ENCODE data around the gene ADAMTSL5. TPM values are rescaled to one million over a fixed set of nuclear protein-coding genes. Genes with fewer than 3 reads are reported as not detected.

The ADAMTSL5 gene
- total and polyA plus RNA-seq, 4 donors = 0.40 to 1.6 (median 0.91) TPM

DNA sequence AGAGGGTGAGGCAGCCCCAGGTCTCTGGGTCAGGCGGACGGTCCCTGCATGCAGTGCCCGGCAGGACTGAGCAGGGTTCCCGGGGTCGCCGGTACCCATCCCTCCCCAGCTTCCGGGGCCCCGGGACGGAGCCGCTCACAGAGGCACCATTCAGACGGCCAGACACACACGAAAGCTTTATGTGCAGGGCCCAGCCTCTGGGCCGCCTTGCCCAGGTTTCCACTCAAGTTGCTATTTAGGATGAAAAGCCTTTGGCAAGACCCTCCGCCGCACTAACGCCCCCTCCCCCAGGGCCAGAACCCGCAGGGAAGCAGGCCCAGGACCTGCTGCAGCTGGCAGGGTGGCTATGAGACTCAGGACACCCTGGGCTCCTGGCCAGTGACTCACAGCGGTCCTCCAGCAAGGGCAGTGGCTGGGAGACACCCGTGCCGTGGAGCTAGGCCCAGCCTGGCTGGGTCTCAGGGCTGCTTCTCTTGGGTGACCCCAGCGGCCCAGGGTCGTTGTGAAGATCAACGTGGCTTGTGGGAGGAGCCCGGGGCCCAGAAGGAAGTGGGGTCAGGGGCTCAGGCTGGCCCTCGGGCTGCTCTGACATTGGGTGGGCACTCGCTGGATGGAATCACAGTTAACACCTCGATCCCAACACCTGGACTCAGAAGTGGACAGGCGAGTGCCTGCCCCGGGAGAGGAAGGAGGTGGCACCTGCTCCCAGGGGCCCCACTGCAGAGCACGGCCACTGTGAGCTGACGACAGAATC lies 38.6 kb downstream of the ADAMTSL5 start:
- peaks cover 86% of the 10 kb centered on the region for H3K4me1 ChIP-seq (ENCODE audit: control insufficient read depth, insufficient read depth, low read length)
- WGBS (ENCODE audit: insufficient coverage) = 41% methylated on average over 27 of the region's 31 CpGs
- H3K27me3 ChIP-seq (ENCODE audit: control insufficient read depth, insufficient read depth, low read length) = peaks cover 16% of the 10 kb centered on the region
- H3K36me3 ChIP-seq (ENCODE audit: control insufficient read depth, insufficient read depth, low read length) = peaks cover 73% of the 10 kb centered on the region
- peak in 2 of 6 donors; percentile 70 to 86 for DNase-seq (ENCODE audit: low read depth in 4 of 6, low spot score in 6 of 6)
- peak overlapping the region; percentile 75 for H3K27ac ChIP-seq (ENCODE audit: low read depth, low read length)
- no peaks in the 10 kb centered on the region for H3K9me3 ChIP-seq (ENCODE audit: control insufficient read depth, insufficient read depth, low read length)
- H3K4me3 ChIP-seq (ENCODE audit: low read depth, low read length) = no peak overlapping the region

DNA sequence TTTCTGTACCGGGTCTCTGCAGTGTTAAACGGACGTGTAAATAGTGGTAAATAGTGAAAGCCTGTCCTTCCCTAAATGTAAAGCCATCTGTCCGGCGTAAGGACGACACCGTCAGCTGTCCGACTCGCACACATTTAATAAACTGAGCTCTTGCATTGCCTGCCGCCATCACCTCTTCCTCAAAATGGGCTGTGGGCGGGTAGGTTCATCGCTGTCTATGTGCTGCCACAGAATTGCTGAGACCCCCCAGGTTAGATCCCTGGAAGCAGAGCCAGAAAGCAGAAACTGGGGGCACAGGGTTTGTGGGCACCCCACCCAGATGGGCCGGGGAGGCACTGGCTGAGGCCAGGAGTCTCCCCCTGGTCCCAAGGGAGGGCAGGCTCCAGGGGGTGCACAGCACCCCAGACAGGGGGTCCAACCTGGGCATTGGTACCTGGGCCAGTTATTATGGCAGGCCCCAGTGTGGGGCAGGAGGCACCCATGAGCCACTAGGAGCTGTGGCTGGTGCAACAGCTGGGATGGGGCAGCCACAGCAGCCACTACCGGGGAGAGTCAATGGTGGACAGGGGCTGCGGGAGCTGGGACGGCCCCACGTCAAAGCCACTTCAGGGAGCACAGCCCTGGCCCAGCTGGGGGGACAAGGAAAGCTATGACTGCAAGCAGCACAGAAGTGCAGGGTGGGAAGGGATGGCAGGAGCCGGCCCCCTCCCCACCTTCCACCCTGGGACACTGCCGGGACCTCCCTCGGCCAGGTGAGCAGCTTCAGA lies 39.6 kb downstream of the ADAMTSL5 start:
- Histone ChIP-seq H3K27me3 (ENCODE audit: control insufficient read depth, insufficient read depth, low read length) (peaks cover 17% of the 10 kb centered on the region), H3K27ac (ENCODE audit: low read depth, low read length) (peak overlapping the region; percentile 75), H3K9me3 (ENCODE audit: control insufficient read depth, insufficient read depth, low read length) (no peaks in the 10 kb centered on the region), H3K4me1 (ENCODE audit: control insufficient read depth, insufficient read depth, low read length) (peaks cover 84% of the 10 kb centered on the region), H3K36me3 (ENCODE audit: control insufficient read depth, insufficient read depth, low read length) (peaks cover 79% of the 10 kb centered on the region), H3K4me3 (ENCODE audit: low read depth, low read length) (no peak overlapping the region)
- DNase-seq (ENCODE audit: low read depth in 4 of 6, low spot score in 6 of 6) = peak in 2 of 6 donors; percentile 52 to 55
- 37% methylated on average over 17 of the region's 20 CpGs for WGBS (ENCODE audit: insufficient coverage)

GRCh38 chr19:1472231-1473084 lies 40.4 kb downstream of the ADAMTSL5 start:
- H3K27ac ChIP-seq (ENCODE audit: low read depth, low read length) = peak overlapping the region; percentile 75
- WGBS (ENCODE audit: insufficient coverage) = 47% methylated on average over 30 of the region's 44 CpGs
- peaks cover 87% of the 10 kb centered on the region for H3K36me3 ChIP-seq (ENCODE audit: control insufficient read depth, insufficient read depth, low read length)
- no peaks in the 10 kb centered on the region for H3K9me3 ChIP-seq (ENCODE audit: control insufficient read depth, insufficient read depth, low read length)
- no peak overlapping the region for H3K4me3 ChIP-seq (ENCODE audit: low read depth, low read length)
- H3K4me1 ChIP-seq (ENCODE audit: control insufficient read depth, insufficient read depth, low read length) = peaks cover 80% of the 10 kb centered on the region
- H3K27me3 ChIP-seq (ENCODE audit: control insufficient read depth, insufficient read depth, low read length) = peaks cover 19% of the 10 kb centered on the region
- peak in 2 of 6 donors; percentile 21 to 41 for DNase-seq (ENCODE audit: low read depth in 4 of 6, low spot score in 6 of 6)

GRCh38 chr19:1471515-1472160 lies 41.2 kb downstream of the ADAMTSL5 start:
- H3K4me1 ChIP-seq (ENCODE audit: control insufficient read depth, insufficient read depth, low read length) = peaks cover 79% of the 10 kb centered on the region
- DNase-seq (ENCODE audit: low read depth in 4 of 6, low spot score in 6 of 6) = peak in 2 of 6 donors; percentile 43 to 62
- peaks cover 91% of the 10 kb centered on the region for H3K36me3 ChIP-seq (ENCODE audit: control insufficient read depth, insufficient read depth, low read length)
- 44% methylated on average over 20 of the region's 24 CpGs for WGBS (ENCODE audit: insufficient coverage)
- peaks cover 21% of the 10 kb centered on the region for H3K27me3 ChIP-seq (ENCODE audit: control insufficient read depth, insufficient read depth, low read length)
- H3K27ac ChIP-seq (ENCODE audit: low read depth, low read length) = peak overlapping the region; percentile 75
- no peak overlapping the region for H3K4me3 ChIP-seq (ENCODE audit: low read depth, low read length)
- no peaks in the 10 kb centered on the region for H3K9me3 ChIP-seq (ENCODE audit: control insufficient read depth, insufficient read depth, low read length)

GRCh38 chr19:1471010-1471514 lies 41.8 kb downstream of the ADAMTSL5 start:
- Histone ChIP-seq H3K27ac (ENCODE audit: low read depth, low read length) (peak overlapping the region; percentile 33), H3K36me3 (ENCODE audit: control insufficient read depth, insufficient read depth, low read length) (peaks cover 91% of the 10 kb centered on the region), H3K4me1 (ENCODE audit: control insufficient read depth, insufficient read depth, low read length) (peaks cover 77% of the 10 kb centered on the region), H3K4me3 (ENCODE audit: low read depth, low read length) (no peak overlapping the region), H3K27me3 (ENCODE audit: control insufficient read depth, insufficient read depth, low read length) (peaks cover 24% of the 10 kb centered on the region), H3K9me3 (ENCODE audit: control insufficient read depth, insufficient read depth, low read length) (no peaks in the 10 kb centered on the region)
- peak in 2 of 6 donors; percentile 18 to 57 for DNase-seq (ENCODE audit: low read depth in 4 of 6, low spot score in 6 of 6)
- WGBS (ENCODE audit: insufficient coverage) = 29% methylated on average over 28 of the region's 28 CpGs

DNA sequence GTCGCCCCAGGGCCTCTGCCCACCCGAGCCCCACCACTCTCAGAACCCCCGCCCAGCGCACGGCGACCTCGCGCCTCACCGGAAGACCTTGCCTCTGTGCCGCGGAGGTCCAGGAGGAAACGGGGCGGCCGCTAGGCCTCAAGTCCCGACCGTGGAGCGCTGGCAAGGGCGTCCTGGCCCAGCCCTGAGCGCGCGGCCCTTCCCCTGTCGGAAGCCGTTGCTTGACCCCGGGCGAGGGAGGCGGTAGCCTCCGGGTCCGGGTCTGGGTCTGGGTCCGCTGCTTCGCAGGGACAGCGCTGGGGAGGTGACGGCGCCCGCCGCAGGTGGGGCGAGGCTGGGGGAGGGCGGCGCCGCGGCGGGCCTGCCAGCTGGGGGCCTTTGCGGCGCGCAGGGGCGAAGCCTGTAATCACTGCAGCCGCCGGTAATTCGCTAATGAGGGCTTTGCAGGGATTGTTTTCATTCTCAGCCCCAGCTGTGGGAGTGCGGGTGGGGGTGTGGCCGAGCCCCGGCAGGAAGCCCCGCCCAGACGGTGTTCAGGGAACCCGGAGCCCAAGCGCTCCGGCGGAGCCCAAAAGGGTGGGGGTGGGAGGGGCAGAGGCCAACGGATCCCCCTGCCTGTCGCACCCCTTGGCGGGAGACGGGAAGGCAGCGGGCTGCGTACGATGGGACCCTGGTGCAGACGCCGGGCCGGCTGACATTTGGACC lies 42.4 kb downstream of the ADAMTSL5 start:
- Histone ChIP-seq H3K27ac (ENCODE audit: low read depth, low read length) (peak overlapping the region; percentile 33), H3K36me3 (ENCODE audit: control insufficient read depth, insufficient read depth, low read length) (peaks cover 91% of the 10 kb centered on the region), H3K4me1 (ENCODE audit: control insufficient read depth, insufficient read depth, low read length) (peaks cover 74% of the 10 kb centered on the region), H3K4me3 (ENCODE audit: low read depth, low read length) (peak overlapping the region; percentile 12), H3K9me3 (ENCODE audit: control insufficient read depth, insufficient read depth, low read length) (no peaks in the 10 kb centered on the region), H3K27me3 (ENCODE audit: control insufficient read depth, insufficient read depth, low read length) (peaks cover 24% of the 10 kb centered on the region)
- 20% methylated on average over 67 of the region's 67 CpGs for WGBS (ENCODE audit: insufficient coverage)
- peak in 2 of 6 donors; percentile 43 to 73 for DNase-seq (ENCODE audit: low read depth in 4 of 6, low spot score in 6 of 6)

DNA sequence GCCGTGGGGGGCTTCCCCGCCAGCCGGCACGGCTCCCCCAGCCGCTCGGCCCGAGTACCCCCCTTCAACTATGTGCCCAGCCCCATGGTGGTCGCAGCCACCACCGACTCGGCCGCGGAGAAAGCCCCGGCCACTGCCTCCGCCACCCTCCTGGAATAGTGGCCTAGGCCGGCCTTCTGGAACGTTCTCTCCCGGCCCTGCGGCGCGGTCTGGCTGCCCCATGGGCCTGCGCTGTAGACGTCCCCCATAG lies 42.8 kb downstream of the ADAMTSL5 start:
- Histone ChIP-seq H3K4me3 (ENCODE audit: low read depth, low read length) (peak overlapping the region; percentile 12), H3K27ac (ENCODE audit: low read depth, low read length) (no peak overlapping the region), H3K27me3 (ENCODE audit: control insufficient read depth, insufficient read depth, low read length) (peaks cover 24% of the 10 kb centered on the region), H3K9me3 (ENCODE audit: control insufficient read depth, insufficient read depth, low read length) (no peaks in the 10 kb centered on the region), H3K36me3 (ENCODE audit: control insufficient read depth, insufficient read depth, low read length) (peaks cover 91% of the 10 kb centered on the region), H3K4me1 (ENCODE audit: control insufficient read depth, insufficient read depth, low read length) (peaks cover 70% of the 10 kb centered on the region)
- no peak for DNase-seq (ENCODE audit: low read depth in 4 of 6, low spot score in 6 of 6)
- WGBS (ENCODE audit: insufficient coverage) = 40% methylated on average over 21 of the region's 22 CpGs

DNA sequence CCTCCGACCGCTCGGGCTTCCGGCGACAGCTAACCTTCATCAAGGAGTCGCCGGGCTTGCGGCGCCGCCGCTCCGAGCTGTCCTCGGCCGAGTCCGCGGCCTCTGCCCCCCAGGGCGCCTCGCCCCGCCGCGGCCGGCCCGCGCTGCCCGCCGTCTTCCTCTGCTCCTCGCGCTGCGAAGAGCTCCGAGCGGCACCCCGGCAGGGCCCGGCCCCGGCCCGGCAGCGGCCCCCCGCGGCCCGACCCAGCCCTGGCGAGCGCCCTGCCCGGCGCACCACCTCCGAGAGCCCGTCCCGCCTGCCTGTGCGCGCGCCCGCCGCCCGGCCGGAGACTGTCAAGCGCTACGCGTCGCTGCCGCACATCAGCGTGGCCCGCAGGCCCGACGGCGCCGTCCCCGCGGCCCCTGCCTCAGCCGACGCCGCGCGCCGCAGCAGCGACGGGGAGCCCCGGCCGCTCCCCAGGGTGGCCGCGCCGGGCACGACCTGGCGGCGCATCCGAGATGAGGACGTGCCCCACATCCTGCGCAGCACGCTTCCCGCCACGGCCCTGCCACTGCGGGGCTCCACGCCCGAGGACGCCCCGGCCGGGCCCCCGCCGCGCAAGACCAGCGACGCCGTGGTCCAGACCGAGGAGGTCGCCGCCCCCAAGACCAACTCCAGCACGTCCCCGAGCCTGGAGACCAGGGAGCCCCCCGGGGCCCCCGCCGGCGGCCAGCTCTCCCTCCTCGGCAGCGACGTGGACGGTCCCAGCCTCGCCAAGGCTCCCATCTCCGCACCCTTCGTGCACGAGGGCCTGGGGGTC lies 43.4 kb downstream of the ADAMTSL5 start:
- DNase-seq (ENCODE audit: low read depth in 4 of 6, low spot score in 6 of 6) = no peak
- H3K9me3 ChIP-seq (ENCODE audit: control insufficient read depth, insufficient read depth, low read length) = no peaks in the 10 kb centered on the region
- H3K4me1 ChIP-seq (ENCODE audit: control insufficient read depth, insufficient read depth, low read length) = peaks cover 65% of the 10 kb centered on the region
- H3K27me3 ChIP-seq (ENCODE audit: control insufficient read depth, insufficient read depth, low read length) = peaks cover 24% of the 10 kb centered on the region
- no peak overlapping the region for H3K27ac ChIP-seq (ENCODE audit: low read depth, low read length)
- peaks cover 91% of the 10 kb centered on the region for H3K36me3 ChIP-seq (ENCODE audit: control insufficient read depth, insufficient read depth, low read length)
- WGBS (ENCODE audit: insufficient coverage) = 43% methylated on average over 117 of the region's 117 CpGs
- H3K4me3 ChIP-seq (ENCODE audit: low read depth, low read length) = no peak overlapping the region
